Left kidney (tissue), 2 donors: ENCODE measurements around the gene AREG. TPM values are rescaled to one million over a fixed set of nuclear protein-coding genes. Genes with fewer than 3 reads are reported as not detected.

Experiments
- DNase-seq: peaks from one replicate; pipeline ENCODE4 v3.0.0-alpha.2; 2013
- polyA plus RNA-seq: library from polyadenylated mRNA; unstranded; fragments of 120-200 nt; gene quantifications from one replicate; pipeline ENCODE4 v1.2.1, GENCODE V29; 2013; ENCODE audit not compliant: insufficient read length

Gene AREG
- polyA plus RNA-seq, 1 donor: 0.25 TPM

DNA sequence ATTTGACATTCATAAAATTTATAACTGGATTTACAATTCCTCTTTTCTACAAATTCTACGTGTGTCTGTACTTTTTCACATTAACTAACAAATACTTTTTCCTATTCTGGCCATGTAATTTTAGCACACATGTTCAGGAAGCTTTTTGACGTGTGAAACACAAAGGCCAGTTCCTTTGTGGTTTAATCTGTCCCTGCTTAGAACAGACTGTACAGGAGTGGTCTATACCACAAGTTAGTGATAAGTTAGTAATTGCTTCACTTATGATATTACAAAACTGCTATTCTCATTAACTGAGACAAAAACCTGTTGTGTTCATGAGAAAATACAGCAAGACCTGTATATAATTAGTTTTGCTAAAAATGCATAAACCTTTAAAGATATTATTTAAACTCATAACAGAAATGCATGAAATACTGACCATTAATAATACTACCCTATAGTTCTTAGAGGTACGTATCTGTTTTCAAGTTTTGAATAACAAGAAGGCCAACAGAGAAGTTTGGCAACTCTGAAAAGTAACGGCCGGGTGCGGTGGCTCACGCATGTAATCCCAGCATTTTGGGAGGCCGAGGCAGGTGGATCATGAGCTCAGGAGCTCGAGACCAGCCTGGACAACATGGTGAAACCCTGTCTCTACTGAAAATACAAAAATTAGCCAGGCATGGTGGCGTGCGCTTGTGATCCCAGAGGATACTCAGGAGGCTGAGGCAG lies 13.7 kb upstream of the AREG start:
- no peak for DNase-seq

DNA sequence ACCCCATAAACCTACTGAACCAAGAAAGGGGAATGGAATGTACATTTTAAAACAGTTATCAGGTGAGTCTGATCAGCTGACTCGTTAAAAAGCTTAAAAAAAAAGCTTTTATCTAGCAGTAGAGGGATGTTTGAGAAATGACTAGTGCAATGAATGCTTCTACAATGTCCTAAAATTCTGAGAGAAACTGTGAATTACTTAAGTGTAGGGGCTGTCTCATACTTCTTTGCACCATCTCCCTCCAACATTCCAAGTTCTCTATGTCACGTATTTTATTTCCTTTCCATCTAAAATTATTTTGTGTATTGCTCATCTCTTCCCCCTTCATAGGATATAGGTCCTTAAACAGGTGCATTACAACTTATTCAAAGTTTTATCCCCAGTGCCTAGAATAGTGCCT lies 11.9 kb upstream of the AREG start:
- DNase-seq: no peak

DNA sequence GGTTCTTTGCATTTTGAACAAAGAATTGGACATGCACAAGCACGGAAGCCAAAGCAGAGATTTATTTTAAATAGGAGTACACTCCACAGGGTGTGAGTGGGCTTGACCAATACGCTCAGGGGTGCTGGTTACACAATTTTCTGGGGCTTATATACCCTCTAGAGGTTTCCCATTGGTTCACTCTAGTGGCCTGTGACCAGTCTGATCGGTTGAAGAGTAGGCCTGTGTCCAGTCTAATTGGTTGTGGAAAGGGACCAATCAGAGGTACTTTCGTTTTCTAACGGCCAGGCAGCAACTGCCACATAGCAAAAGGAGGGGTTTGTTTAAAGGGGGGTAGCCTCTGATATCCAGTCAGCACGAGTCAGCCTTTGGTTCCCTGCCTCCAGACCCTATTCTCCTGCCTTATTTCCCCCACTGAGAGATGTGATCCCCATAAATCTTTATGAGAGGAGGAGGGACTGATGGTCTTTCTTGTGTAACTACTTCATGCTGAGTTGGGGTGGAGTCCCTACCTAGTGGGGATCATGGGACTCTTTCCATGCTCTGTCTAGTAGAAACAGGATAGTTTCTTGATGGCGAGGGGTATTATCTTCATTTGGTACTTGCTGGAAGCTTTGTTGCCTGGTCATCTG lies 11.3 kb upstream of the AREG start:
- no peak for DNase-seq

DNA sequence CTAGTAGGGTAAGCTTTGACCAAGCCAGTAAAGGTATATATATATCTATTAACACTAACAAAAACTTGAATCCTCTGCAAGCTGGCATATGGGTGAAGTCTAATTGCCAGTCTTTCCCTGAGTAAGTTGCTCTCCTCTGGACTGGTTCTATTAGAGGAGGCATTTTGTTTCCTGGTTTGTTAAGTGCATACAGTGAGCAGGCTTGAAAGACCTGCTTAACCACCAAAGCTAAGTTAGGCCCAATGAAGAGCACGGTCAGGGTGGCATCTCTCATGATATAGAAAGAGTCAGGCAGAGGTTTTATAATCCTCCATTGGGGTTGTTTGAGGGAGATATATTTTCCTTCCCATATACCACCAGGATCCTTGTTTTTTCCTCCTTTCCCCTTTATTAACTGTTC lies 9.6 kb upstream of the AREG start:
- no peak for DNase-seq

DNA sequence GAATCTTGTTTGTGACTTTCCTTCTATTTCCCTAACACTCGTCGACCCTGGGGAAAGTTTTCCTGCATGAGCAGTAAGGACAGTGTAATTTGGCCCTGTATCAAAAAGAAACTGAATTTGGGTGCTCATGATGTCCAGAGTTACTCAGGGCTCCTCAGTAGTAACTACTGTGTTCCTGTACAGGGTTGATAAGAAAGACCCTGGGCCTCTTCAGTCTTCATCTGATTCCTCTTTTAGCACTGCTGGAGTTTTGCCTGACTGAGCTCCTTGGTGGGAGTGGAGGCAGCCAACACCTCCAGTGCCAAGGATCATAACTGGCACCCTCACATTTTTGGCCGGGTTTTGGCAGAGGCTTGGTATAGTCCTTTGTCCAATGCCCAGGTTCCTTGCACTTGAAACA lies 7.1 kb upstream of the AREG start:
- DNase-seq: no peak

DNA sequence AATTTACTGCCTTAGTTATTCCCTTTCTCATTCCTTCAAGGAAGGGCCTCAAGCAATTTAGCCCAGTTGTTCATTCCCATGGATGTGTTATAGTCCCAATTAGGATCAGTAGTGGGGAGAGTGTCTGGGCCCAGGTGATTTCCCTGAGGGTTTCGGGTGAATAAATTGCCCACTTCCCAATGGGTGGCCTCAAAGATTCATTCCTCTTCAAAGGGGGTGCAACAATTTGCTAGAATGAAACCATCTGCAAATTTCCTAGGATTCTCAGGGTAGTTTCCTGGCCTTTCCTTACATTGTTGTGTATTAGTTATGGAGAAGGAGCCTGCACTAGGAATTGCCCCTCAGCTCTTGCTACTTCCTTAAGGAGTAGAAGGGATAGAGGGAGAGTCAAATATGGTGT lies 6.3 kb upstream of the AREG start:
- no peak for DNase-seq

- DNase-seq: no peak
These were observed 5.0 kb upstream of the AREG start for GRCh38 chr4:74439952-74440351.

DNA sequence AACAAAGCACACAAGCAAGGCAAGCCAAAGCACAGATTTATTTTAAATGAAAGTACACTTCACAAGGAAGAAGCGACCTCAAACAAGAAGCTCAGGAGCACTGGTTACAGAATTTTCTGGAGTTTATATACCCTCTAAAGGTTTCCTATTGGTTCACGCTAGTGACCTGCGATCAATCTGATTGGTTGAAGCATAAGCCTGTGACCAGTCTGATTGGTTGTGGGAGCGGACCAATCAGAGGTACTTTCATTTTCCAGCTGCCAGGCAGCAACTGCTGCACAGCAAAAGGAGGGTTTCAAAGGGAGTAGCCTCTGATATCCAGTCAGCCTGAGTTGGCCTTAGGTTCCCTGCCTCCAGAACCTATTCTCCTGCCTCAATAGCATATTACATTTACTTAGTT lies 4.6 kb upstream of the AREG start:
- DNase-seq: no peak

DNA sequence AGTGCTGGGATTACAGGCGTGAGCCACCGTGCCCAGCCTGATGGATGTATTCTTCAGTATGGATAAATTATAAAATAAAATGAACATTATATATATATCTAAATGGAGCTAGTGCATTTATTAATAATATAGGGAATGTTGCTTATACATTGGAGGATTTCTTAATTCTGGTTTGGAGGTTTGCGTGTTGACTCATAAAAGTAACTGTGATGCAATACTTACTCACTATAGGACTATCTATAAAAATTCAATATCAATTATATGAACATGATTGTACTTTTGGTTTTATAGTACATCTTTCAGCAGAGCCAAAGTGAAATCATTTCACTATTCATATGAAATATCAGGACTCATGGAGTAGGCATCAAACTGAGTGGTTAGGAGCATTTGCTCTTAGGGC lies 3.2 kb upstream of the AREG start:
- no peak for DNase-seq

DNA sequence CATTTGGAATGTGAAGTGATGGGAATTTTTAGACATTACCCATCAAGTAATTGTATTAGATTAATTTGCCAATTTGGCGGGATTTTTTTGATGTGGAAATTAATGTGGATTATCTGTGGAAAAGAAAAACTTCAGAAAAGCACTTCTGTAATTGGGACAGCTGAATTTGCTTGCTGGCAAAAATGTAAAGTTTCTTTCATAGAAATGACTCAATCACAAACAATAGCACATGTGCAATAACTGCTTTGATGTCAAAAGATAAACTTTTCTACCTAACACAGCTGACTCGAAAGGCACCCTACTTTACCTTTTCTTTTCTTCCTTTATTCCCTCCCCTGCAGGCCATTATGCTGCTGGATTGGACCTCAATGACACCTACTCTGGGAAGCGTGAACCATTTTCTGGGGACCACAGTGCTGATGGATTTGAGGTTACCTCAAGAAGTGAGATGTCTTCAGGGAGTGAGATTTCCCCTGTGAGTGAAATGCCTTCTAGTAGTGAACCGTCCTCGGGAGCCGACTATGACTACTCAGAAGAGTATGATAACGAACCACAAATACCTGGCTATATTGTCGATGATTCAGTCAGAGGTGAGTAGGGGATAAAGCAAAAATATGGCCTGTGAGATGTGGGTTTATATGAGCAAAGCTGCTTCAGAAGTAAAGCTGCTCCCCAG lies 1.4 kb downstream of the AREG start:
- no peak for DNase-seq

DNA sequence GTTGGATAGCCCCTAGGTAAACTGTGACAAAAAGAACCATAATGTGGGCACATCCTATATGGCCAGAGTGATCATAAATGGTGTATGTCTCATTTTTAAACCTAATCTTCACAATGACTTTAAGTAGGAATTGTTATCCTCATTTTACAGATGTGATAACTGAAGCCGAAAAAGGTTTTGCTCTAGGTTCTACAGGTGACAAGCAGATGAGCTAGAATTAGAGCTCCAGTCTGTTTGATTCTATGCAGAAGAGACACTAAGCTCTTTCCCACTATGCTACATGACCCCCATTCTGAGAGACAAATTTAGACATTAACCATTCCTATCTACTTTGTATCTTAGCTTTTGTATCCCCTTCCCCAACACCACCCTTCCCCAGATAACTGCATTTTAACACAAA lies 2.0 kb downstream of the AREG start:
- DNase-seq: no peak

GRCh38 chr4:74447636-74448233 lies 2.8 kb downstream of the AREG start:
- no peak for DNase-seq

DNA sequence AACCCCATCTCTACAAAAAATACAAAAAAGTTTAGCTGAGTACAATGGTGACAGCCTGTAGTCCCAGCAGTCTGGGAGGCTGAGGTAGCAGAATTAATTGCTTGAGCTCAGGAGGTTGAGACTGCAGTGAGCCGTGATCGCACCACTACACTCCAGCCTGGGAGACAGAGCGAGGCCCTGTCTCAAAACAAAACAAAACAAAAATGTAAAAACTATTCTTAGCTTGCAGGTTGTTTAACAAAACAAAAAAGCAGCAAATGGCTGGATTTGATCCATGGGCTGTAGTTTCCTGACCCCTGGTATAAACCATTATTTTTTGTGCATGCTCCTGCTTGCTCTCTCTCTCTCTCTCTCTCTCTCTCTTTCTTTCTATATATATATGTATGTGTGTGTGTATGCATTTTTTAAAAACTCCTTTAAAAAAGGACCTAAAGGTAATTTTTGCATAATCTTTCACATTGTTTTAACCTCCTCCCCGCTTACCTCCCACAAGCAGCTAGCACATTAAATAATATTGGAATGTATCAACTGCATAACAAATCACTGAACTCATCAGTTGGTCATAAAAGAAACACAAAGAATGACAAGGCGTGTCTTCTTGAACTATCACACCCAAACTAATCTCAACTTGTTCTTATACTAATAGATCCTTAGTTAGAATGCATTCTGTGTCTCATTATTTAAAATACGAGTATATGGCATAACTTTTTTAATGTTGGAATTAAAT lies 4.8 kb downstream of the AREG start:
- DNase-seq: no peak

- no peak for DNase-seq
These were observed 5.4 kb downstream of the AREG start for GRCh38 chr4:74450298-74450683.

GRCh38 chr4:74451214-74451661 lies 6.3 kb downstream of the AREG start:
- no peak for DNase-seq

DNA sequence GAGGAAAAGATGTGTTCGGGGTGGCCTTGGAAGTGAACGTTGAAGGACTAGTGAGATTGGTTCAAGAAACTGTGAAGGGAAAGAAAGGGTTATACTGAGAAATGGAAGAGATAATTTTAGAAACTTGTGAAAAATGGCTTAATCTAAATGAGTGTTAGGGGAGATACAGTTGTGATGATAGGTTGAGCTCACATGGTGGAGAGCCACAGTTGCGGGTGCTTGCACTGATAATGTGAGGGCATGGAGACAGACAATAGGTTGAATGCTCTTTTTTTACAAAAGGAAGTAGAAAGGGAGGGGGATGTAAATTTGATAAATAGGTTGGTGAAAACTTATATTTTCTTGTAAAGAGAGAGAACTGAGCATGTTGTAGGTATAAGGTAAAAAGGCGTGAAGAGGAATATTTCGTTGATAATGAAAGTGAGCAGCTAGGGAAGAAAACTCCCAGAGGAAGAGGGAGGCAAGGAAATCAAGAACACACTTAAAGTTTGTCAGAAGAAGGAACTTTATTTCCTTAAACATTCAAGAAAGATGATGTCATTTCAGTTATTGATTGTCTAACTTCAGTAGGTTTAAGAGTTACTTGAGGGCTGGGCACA lies 8.2 kb downstream of the AREG start:
- no peak for DNase-seq

DNA sequence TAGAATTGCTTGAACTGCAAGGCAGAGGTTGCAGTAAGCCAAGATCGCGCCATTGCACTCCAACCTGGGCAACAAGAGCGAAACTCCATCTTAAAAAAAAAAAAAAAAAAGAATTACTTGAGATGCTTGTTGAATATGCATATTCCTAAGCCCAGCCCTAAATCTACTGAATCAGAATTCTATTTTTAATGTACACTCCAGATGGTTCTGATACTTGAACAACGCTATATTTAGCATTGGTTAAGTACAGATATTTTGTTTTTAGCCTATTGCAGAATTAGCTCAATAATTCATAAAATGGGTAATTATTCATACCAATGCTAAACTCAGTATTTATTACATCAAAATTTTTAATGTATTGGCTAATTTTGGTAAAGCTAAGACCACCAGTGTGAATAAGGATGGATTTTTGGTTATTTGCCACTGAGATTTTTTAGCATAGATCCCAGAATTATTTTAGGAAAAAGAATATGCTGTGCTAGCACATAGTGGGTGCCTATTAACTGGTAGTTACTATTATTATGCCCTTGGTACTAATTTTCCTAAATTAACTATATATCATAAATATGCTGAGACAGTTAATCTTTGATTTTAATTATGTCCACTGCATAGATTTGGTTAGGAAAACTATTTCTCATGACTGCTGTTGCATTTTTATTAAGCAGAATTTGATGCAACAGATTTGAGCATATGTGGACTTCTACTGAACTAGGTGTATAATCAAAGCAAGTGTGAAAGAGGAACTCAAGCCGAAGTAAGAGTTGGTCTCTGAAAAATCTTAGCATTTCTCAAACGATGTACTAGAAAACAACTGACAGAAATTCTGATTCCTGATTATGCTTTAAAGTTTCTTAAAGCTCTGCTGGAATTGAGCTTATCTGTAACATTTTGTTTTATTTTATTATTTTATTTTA lies 9.2 kb downstream of the AREG start:
- no peak for DNase-seq

- DNase-seq: no peak
These were observed 10.6 kb downstream of the AREG start for GRCh38 chr4:74455361-74456055.

- DNase-seq: no peak
These were observed 11.3 kb downstream of the AREG start for GRCh38 chr4:74456056-74456744.
